RKO (cell line): ENCODE measurements around the gene MEA1.
A peak's percentile ranks its signal among the peaks of the same experiment; 100 is the strongest.
"Not testable (repeated sequence)": the region's sequence is repeated elsewhere in the genome, so short reads cannot be mapped to it uniquely, and the experiment has no call there.

Experiments used
- DNase-seq: peaks from one replicate; pipeline ENCODE4 v3.0.0-alpha.2; 2016; ENCODE audit warnings: low spot score

Gene MEA1

GRCh38 chr6:43009124-43009523 is 4.6 kb downstream of the MEA1 start:
- DNase-seq: peak; percentile 80

GRCh38 chr6:43007126-43007525 is 6.6 kb downstream of the MEA1 start:
- DNase-seq: no peak

GRCh38 chr6:43006251-43006650 is 7.5 kb downstream of the MEA1 start:
- no peak for DNase-seq

GRCh38 chr6:43005844-43006243 is 7.9 kb downstream of the MEA1 start:
- no peak for DNase-seq

GRCh38 chr6:43001843-43002242 is 11.9 kb downstream of the MEA1 start:
- no peak for DNase-seq

- not testable (repeated sequence) for DNase-seq
These were observed 15.5 kb downstream of the MEA1 start for GRCh38 chr6:42998205-42998604.

- no peak for DNase-seq
These were observed 17.2 kb downstream of the MEA1 start for GRCh38 chr6:42996513-42996912.

- DNase-seq: no peak
These were observed 20.3 kb downstream of the MEA1 start for GRCh38 chr6:42993445-42993844.

GRCh38 chr6:42989923-42990322 is 23.8 kb downstream of the MEA1 start:
- no peak for DNase-seq

- no peak for DNase-seq
These were observed 25.2 kb downstream of the MEA1 start for GRCh38 chr6:42988486-42989020.

GRCh38 chr6:42987533-42988451 is 26.0 kb downstream of the MEA1 start:
- no peak for DNase-seq

GRCh38 chr6:42984924-42985475 is 28.7 kb downstream of the MEA1 start:
- no peak for DNase-seq

- peak; percentile 99 for DNase-seq
These were observed 29.5 kb downstream of the MEA1 start, which contains the start of gene PPP2R5D for GRCh38 chr6:42984001-42984923. PPP2R5D (plus strand) TSS chr6:42984570; CDS start chr6:42984678, 108 bp downstream.

GRCh38 chr6:42981836-42982235 is 31.9 kb downstream of the MEA1 start:
- DNase-seq: no peak

- DNase-seq: peak; percentile 80
These were observed 34.1 kb downstream of the MEA1 start for GRCh38 chr6:42979523-42980177.

GRCh38 chr6:42978839-42979522 is 34.8 kb downstream of the MEA1 start, which contains the start of gene PEX6:
PEX6 (minus strand) TSS chr6:42979181; CDS start chr6:42979150, 31 bp downstream.
- DNase-seq: peak; percentile 95

- no peak for DNase-seq
These were observed 35.3 kb downstream of the MEA1 start for GRCh38 chr6:42978487-42978838.

GRCh38 chr6:42974919-42975505 is 38.7 kb downstream of the MEA1 start:
- DNase-seq: no peak

- DNase-seq: no peak
These were observed 39.8 kb downstream of the MEA1 start for GRCh38 chr6:42973926-42974325.

- DNase-seq: no peak
These were observed 41.9 kb downstream of the MEA1 start for GRCh38 chr6:42971746-42972327.
